NCI-H2196 (cell line): ENCODE measurements around the gene PXYLP1.

ENCODE experiments used
- DNase-seq: peaks from one replicate; lab custom pipeline; 2025; ENCODE audit not compliant: unreplicated experiment; lab: John Stamatoyannopoulos, UW

PXYLP1 gene

DNA sequence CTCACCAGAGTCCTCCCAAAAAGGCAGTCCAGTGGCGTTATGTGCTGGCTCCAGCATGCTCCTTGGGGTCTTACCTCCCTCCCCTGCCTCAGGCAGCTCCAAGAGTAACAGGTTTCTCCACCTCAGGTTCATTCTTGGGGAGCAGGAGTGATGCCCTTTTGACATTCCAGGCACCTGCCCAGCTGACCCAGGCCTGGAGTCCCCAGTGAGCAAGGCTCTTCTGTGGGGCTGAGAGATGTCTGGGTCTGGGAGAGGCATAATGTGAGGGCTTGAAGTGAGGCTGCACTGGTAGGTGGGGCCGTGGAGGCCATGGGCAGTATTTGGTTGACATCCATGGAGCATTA, 15.3 kb downstream of the PXYLP1 start:
- DNase-seq = no peak

DNA sequence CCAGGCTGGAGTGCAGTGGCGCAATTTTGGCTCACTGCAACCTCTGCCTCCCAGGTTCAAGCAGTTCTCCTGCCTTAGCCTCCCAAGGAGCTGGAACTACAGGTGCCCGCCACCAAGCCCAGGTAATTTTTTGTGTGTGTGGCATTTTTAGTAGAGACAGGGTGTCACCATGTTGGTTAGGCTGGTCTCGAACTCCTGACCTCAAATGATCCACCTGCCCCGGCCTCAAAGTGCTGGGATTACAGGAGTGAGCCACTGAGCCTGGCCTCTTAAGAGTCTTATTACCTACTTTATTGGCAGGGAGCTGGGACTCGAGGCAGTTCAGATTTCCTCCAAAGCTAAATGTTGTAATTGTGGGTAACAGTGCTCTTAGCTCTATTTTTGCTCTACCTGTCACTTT, 16.4 kb downstream of the PXYLP1 start:
- DNase-seq = no peak

DNA sequence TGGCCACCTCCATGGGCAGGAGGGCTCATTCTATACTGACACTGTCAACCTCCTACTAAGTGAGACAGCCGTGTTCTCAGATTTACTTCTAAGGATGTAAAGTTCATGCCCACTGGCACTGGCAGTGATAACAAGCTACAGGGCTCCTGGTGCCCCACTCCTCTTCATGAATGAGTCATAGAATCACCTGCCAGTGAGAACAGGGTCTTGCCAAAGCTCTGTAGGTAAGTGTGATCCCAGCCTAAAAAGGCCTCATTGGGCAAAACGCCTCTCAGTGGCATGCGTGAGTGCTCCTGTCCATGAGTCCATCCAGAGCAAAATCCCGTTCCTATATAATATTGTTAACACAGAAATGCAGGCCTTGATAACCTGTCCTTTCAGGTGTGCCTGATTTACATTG, 17.4 kb downstream of the PXYLP1 start:
- DNase-seq = no peak

DNA sequence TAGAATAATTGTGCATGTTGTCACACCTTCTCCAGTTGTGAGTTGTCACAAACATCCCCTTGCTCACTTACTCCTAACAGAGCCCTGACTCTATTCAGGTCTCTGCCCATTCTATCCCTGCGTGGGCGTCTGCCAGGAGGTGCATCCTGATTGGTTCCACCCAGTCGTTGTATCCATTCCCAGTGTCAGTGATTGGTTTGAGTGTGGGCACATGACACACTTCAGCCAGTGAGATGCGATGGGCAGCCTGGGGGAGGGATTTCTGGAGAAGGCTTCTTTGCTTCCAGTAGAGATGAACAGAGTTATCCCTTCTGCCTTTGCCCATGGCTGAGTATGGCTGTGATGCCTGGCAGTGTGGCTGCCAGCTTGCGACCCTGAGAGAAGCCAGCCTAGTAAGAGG, 18.7 kb downstream of the PXYLP1 start:
- DNase-seq = no peak

DNA sequence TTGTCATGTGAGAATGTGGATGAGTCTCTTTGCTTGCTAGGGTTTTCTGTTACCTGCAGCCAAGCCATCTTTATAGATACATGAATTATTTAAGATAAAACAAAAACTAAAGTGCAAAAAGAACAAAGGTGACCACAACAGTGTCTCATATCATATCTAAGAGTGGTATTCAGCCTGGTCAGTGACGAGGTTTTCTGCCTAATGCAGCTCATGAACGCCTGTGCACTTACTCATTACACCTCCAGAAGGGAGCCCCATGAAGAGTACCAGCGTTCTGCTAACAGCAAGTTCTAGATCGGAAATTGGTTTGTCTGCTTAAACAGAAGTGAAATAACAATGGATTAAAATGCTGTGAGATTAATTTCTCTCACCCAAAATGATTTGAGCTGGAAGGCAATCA, 19.2 kb downstream of the PXYLP1 start:
- no peak for DNase-seq

DNA sequence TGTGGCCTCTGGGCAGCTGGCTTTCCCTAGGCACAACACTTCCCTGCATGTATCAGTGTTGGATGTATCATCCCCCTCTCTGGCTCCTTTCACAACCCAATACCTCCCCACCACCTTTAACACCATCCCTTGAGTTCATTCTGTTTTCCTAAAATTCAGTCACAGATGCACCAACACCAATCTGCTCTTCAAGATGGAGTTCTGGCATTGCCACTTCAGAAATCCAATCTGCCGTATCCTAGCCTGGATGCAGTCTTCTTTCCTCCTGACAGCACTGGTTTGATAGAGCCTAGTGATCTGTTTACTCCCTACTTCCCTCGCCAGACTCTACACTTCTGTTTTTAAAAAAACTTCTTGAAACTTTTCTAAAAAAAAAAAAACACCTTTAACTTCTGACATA, 21.7 kb downstream of the PXYLP1 start:
- no peak for DNase-seq

DNA sequence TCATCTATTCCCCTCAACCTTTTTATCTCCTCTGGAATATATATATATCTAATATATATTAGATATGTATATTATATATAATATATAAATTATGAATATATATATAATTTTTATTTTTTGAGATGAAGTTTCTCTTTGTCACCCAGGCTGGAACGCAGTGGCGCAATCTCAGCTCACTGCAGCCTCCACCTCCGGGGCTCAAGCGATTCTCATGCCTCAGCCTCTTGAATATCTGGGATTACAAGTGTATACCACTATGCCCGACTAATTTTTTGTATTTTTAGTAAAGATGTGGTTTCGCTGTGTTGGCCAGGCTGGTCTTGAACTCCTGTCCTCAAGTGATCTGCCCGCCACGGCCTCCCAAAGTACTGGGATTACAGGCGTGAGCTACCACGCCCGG, 22.2 kb downstream of the PXYLP1 start:
- no peak for DNase-seq

DNA sequence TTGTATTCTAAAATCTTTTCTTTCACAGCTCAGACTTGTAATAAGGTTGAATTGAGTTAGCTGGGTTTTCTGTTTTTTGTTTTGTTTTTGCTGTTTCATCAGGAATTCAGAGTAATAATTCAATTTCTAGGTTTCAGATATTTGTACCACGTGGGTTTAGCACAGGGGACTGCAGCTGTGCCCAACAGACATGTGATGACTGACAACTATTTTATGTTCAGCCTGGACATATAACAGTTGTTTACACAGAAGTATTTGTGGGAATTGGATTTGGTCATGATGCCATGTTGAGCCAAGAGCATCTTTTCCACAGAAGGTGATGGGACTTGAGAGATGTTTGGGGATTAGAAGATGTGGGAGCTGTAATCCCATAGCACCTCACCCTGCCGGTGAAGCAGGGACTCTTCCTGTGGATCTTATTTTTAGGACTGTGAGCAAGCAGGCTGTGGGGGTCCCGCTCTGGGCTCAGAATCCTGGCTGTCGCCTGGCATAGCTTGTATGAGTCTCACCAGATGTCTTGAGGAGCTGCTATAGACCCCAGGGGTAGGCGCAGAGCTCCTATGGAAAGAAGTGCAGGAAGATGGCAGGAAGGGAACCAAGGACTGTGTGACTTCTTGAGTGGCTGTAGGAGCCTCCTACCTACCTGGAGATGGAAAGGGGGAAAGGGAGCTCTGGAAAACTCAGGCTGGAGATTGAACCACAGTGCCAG, 23.7 kb downstream of the PXYLP1 start:
- no peak for DNase-seq

DNA sequence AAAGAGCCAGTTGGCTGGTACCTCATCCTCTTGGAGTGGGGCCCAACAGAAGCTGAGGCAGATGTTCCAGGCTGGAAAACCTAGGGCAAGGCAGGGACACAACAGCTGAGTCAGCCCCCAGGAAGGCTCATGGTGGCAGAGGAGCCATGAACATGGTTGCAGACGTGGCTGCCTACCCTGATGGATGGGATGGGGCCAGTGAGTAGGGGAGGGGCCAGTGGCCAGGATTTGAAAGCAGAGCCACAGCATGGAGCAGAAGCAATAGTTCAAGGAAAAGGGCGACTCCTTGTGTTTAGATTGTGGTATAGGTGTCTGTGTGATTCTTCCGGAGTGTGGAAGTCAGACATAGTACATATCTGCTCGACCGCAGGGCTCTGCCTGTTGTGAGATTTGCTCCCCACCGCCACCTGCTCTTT, 24.2 kb downstream of the PXYLP1 start:
- no peak for DNase-seq

DNA sequence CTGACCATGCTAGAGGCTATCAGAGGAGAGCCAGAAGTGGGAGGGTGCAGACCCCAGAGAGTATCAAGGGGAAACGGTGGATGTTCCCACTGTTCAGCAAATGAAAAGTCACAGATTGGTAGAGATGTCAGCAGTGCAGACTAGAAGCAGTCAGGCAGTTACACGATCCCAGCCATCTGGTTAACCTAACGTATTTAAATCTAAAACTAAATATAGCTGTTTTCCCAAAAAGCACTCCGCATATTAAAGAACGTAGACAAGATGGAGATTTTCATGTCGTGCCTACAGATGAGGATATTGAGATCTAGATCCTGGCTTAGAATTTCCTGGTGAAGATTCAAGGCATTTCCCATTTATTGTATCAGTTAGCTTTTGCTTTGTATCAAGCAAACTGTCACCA, 25.2 kb downstream of the PXYLP1 start:
- no peak for DNase-seq

DNA sequence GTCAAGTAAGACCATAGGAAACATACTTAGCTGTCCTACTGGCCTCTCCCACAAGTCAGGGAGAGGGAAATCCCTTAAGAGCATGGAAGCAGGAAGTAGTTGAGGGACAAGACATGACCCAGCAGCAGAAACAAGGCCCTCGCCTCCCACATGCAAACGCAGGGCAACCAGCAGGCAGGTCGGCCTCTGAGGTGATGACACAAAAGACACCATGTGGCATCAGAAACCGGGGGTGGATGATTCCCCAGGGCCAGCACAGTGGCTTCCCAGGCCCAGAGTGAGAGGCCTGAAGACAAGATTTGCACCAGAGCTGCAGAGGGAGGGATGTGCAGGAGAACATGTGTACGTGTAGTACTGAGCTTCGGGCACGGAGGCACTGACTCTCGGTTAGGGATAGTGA, 26.3 kb downstream of the PXYLP1 start:
- DNase-seq = no peak

DNA sequence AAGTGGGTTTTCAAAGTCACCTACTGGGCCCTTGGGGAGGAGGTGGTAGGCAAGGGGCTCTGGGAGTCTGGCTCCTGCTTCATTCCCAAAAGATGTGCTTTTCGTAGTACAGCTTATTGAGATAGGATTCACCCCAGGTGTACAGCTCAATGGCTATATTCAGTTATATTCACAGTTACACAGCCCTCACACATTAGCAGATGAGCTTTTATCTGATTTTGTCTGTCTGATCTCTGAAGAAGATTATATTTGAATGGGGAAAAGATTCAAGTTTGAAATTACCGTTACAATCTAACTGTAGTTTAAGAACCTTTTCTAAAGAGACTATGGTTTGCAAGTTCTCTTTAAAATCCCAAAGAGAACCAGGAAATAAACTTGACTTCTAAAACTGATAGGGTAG, 27.3 kb downstream of the PXYLP1 start:
- DNase-seq = no peak

DNA sequence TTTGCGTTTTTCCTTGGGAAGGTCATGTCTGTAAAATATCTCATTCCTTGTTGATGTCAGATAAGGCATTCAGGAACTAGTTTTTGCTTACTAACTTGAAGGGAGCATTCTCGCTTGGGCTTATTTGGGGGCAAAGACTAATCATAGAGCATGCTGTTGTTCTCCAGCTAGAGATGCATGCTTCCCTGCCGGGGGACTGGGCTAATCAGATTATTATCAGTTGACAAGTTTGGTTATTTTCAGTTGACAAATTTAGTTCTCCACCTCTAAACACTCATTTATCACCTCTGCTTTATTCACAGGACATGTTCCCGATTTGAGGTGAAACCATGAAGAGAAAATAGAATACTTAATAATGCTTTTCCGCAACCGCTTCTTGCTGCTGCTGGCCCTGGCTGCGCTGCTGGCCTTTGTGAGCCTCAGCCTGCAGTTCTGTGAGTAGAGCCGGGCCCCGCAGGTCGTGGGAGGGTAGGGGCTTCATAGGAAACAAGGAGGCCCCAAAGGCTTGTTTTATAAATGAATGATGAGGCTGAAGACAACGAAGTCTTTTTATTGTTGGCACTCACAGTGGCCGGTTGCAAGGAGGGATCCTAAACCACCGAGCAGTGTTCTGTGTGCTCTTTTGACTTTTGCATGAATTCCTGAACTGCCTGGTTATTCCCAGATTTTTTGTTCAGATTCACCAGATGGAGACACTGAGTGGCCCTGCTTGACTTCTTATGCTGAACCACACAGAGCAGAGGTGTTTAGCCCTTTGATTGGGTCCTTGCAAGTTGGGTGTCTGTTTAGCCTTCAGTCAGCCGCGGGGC, 28.4 kb downstream of the PXYLP1 start:
- no peak for DNase-seq

DNA sequence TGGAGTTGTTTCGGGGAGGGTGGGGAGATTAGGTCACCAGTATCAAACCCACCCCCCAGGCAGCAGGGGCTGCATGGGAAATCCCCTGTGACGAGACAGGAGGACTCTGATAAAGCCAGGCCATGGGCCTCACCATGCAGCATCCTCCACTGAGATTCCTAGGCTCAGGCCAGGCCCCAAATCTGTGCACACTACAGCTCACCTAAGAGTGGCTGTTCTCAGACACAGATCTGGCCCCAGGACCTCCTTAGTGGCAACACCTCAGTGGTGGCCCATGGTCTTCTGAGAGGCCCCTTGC, 29.0 kb downstream of the PXYLP1 start:
- DNase-seq = no peak

DNA sequence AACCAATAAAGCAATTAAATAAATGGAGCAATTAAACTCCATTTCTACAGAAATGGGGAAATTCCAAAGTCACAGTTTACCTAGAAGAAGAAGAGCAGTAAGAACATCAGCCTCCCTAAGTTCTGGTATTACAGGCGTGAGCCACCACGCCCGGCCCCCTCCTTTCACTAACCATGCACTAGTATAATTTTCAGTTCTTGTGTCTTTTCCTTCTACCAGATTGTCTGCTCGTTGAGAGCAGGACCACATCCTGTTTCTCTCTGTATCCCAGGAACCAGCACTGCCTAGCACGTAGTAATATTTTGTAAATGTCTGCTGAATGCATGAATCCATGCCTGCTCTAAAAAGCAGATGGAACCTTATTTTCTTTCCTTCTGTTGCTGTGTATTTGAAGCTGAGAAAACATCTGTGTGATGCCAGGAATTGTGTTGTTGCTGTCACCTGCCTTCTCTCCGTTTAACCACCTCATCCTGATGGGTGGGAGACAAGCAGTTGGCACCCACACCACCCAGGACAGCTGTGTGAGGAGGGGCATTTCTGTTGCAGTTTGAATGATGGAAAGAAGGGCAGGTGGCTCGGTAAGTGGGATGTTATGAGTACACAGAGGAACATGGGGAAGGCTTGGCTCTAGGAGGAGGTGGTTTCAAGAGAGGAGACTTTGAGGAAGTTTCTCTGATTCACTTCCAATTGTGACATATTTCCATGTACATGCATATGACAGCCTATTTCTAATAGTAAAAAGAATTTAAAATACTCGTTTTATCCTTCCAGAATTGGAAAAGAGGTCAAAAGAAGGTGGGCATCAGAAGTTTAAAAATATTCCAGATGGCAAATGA, 30.1 kb downstream of the PXYLP1 start:
- no peak for DNase-seq

DNA sequence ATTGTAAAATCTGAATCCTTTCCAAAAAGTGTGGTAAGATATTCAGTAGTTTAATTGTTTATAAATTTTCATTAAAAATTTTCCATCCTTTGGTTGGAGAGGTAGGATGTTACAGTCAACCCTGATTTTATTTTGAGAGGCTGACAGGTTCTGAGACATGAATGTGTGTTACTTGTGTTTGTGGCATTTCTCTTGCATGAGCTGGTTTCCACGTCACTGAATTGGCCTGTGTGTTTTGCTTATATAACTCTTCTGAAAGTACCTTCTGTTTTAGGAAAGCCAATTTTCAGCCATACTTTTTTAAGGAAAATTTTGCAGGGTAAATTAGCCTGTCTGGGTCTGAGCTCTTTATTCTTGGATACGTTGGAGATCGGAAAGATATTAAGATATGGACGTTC, 30.7 kb downstream of the PXYLP1 start:
- DNase-seq = no peak

DNA sequence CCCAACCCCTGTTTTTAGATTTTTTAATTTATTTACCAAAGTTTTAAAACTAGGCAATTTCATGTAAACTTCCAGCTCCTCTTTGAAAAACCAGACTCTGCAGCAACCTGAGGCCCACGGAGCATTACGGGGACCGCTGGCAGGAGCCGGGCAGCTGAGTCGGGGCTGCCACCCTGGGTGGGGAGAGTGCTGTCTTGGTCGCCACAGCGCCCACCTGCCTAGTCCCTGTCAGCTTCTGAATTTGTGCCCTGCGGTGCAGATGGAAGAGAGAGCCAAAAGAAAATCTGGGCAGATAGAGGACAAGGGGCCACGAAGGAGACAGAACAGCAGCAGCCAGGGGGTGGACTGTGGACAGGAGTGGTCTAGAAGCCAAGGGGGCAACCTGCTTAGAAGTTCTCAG, 34.6 kb downstream of the PXYLP1 start:
- no peak for DNase-seq

DNA sequence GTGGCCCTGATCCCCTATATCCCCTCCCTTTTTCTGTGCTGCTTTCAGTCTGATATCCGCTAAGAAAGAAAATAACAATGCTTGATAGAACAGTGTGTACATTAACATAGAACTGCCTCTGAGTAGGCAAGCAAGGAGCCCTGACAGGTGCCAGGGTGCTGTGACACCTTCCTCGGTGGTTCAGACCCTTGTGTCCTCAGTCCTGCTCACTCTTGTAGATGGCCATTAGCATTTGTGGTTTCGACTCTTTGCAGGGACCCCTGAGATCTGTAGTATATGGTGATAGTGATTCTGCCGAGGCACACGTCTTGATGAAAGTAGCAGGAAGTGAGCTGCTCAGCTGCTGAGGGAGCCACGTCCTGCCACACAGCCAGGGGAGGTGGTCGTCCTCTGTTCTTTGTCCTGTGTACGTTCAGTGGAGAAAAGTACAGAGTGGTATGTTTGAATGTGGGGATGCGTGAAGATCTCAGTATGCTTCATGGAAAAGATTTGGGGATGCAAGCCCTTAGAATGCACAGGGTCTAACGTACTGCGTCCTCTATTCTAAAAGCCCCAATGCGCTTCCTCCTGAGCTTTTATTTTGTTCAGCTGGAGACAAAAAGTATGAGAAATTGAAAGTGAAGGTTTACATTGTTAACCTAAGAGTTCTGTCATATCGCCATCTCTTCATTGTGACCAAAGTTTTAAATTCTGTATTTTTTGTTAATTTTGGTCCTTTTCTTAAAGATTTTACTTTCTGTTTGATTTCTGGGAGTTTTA, 35.4 kb downstream of the PXYLP1 start:
- no peak for DNase-seq

DNA sequence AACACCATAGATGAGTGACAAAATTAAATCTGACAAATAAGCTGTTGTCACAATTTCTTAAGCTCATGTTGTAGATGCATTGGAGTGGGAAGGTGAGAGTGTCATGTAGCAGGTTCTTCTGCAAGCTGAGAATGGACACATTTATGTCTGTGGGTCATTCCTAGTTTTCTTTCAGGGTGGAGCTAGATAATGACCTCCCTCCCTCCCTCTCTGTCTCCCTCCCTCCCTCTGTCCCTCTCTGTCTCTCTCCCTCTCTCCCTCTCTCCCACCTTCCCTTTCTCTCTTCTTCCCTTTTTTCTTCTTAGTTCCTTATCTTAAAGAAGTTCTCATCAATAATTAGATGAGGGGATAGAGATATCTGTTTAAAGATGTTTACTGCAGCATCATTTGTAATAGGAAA, 36.0 kb downstream of the PXYLP1 start:
- DNase-seq = no peak

DNA sequence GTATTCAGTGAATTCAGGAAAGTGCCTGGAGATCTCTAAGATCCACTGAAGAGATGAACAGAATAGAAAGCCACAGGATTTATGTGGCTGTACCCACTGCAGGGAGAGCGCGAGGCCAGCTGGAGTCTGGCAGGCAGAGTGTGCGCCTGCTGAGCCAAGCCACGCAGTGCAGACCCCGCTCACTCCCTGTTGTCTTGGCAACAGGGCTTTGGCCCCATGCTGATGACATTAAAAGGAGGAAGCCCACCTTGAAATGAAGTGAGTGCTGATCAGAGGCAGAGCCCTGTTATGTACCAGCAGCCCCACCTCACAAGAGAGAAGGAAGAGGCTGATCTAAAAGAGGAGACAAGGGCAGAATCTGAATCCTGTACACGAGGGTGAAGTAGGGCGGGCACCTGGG, 36.7 kb downstream of the PXYLP1 start:
- no peak for DNase-seq

DNA sequence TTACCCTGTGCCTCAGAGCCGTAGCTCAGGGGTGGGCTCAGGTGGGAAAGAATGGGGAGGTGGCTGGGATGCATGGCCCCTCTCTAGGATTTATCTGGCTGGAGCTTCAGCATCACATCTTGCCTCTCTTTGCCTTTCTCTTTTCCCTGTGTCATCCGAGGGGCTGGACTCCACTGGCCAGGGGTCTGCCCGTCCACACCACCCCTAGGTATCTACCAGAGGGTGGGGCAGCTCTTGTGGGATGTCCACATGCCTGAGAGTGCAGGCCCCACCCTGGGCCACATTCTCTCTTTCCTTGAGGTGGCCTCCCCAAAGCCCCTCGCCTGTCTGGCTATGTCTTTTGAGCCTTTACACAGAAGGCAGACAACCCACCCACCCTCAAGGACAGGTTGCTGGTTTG, 37.2 kb downstream of the PXYLP1 start:
- DNase-seq = no peak
